Lung microvascular endothelial cell (primary cell): ENCODE data around the gene ESYT2. TPM values are rescaled to one million over a fixed set of nuclear protein-coding genes. Genes with fewer than 3 reads are reported as not detected.
"Not testable (repeated sequence)": the region's sequence is repeated elsewhere in the genome, so short reads cannot be mapped to it uniquely, and the experiment has no call there.

Source experiments
- DNase-seq, 2 donors: peaks; one replicate each; pipeline versions ENCODE4 v3.0.0 to v3.0.0-alpha.2; 2010; ENCODE audit warnings: low read depth in 2 of 2
- total RNA-seq: library from RNA; depleted of rRNA; stranded (reverse); fragments of >200 nt; gene quantifications from 2 replicates; pipeline ENCODE4 v1.2.1, GENCODE V29; 2014

The ESYT2 gene
- total RNA-seq, 1 donor from 2014 or later, result 42.7 TPM

DNA sequence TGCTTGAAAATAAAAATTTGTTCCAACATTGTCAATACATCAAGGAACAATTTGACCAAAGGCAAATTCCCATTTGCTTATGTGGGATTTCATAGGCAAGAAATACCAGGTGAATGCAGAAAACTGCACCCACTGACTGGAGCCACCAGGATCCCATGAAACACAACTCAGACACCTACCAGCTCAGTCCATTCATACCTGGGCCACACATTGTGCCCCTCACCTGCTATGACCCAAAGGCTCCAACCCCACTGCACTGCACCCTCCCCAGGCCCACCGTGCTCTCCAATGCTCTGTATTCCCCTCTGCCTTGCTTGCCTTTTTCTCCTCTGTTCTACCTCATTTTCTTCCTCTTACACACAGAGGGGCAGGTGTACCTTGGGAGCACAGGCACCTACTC lies 130.0 kb downstream of the ESYT2 start:
- no peak for DNase-seq

DNA sequence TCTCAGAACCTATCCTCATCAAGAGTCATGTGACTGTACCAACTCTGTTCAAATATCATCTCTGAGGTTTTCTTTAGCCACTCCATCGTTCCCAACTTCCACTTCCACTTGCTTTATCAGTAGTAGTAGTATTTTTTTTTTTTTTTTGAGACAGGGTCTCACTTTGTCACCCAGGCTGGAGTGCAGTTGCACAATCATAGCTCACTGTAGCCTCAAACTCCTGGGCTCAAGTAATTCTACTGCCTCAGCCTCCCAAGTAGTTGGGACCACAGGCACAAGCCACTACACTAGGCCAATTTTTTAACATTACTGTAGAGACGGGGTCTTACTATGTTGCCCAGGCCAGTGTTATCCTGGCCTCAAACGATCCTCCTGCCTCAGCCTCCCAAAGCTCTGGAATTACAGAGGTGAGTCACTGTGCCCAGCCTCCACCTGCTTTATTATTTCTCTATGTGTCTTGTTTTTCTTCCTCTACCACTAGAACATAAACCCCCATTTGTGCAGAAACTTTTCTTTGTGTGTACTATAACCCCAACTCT lies 130.6 kb downstream of the ESYT2 start:
- DNase-seq, result no peak

DNA sequence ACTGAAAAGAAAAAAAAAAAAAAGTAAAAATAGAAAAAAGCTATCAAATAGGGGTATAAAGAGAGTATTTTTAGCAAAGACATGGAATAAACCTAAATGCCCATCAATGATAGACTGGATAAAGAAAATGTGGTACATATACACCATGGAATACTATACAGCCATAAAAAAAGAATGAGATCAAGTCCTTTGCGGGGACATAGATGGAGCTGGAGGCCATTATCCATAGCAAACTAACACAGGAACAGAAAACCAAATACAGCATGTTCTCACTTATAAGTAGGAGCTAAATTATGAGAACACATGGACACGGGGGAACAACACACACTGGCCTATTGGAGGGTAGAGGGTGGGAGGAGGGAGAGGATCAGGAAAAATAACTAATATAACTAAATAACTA lies 131.7 kb downstream of the ESYT2 start:
- not testable (repeated sequence) for DNase-seq

DNA sequence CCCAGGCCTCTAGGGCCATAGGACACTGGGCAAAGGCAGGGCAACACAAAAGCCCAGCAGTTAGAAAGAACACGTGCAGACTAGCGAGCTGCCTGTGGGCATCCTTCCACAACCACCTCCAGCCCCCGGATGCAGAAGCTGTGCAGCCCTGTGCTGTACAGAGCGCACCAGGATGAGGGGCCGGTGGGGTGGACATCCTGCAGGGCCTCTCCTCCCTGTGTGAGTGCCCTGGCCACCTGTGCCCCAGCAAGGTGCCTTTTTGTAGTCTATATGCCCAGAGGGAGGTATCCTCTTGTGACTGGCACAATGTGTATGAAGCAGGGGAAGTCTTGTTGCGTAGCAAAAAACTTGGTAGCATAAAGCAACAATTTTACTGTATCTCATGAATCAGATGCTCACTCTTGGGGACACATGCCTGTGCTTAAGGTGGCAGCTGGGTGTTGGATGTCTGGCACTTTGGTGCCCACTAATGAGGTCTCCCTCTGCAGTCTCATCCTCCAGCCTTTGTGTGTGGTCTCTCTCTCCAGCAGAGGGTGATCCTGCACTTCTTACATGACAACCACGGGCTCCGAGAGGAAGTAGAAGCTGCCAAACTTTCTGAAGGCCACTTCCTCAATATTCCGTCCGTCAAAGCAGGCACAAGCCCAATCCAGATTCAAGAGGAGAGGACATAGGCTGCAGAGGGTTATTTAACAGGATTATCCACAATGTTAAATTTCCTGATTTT lies 133.4 kb downstream of the ESYT2 start:
- peak; percentile 91 to 95 for DNase-seq

DNA sequence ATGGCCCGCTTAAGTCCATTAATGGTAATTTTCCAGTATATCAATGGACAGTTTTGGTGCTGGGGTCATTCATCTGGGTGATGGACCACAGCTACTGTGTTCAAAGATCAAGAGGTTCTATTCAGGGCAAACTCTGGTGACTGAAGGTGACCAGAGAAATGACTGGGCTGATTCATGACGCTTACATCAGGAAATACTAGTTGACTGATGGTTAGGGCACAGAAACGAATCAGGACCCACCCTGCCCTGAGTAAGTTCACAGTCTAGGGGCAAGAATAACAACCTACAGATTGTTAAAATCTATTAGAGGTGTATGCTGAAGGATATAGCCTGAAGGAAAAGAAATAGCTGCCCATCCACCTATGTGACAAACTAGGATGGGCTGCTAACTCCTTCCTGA lies 134.3 kb downstream of the ESYT2 start:
- no peak for DNase-seq

- no peak for DNase-seq
These were observed 134.7 kb downstream of the ESYT2 start for GRCh38 chr7:158694650-158695049.

- DNase-seq, result no peak
These were observed 139.8 kb downstream of the ESYT2 start for GRCh38 chr7:158689488-158689887.

- DNase-seq, result no peak
These were observed 141.9 kb downstream of the ESYT2 start for GRCh38 chr7:158687406-158687805.

- DNase-seq, result no peak
These were observed 143.6 kb downstream of the ESYT2 start for GRCh38 chr7:158685693-158686092.

DNA sequence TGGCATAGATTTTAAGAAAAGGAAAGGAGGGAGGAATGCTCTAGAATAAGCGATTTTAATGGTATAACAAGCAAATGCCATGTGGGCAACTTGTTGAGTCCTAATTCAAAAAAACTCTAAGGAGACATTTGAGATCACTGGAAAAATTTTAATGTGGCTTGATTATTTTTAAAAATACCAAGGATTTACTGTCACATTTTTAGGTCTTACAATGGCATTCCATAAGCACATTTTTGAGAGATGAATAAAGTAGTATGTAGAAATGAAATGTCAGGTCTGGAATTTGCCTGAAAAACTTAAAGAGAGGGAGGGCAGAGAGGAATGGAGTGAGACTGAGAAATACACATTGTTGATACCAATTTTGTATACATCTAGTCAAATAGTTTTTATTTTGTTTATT lies 145.0 kb downstream of the ESYT2 start:
- no peak for DNase-seq

- peak; percentile 28 to 49 for DNase-seq
These were observed 145.8 kb downstream of the ESYT2 start for GRCh38 chr7:158683541-158683940.

- no peak for DNase-seq
These were observed 146.9 kb downstream of the ESYT2 start for GRCh38 chr7:158682456-158682855.

Other genes starting within 250 kb of the ESYT2 start
- 2.2 and 4.6 TPM in 2 replicates for gene PTPRN2, start 241.7 kb downstream of the ESYT2 start, total RNA-seq
- gene NCAPG2, start 124.7 kb downstream of the ESYT2 start, total RNA-seq, result 5.6 and 9.6 TPM in 2 replicates
- 2.6 and 4.0 TPM in 2 replicates for gene DYNC2I1, start 27.0 kb upstream of the ESYT2 start, total RNA-seq